HG02588 (cell line): ENCODE results near the gene COL17A1.
A peak's percentile ranks its signal among the peaks of the same experiment; 100 is the strongest.

Experiments used
- ATAC-seq: cut with Tn5 transposase; IDR thresholded peaks from one replicate; pipeline ENCODE4 v1.9.1; 2021; ENCODE audit warnings: mild to moderate bottlenecking, moderate library complexity; ENCODE audit not compliant: unreplicated experiment

Gene COL17A1

GRCh38 chr10:104085801-104086400 lies at the start of gene COL17A1:
Gene COL17A1, minus strand, starts transcription at chr10:104085880. Its CDS starts 5,207 bp downstream, at chr10:104080673.
- no peak for ATAC-seq

- ATAC-seq: no peak
These were observed 44.4 kb upstream of the COL17A1 start for GRCh38 chr10:104130041-104130440.

- ATAC-seq: no peak
These were observed 42.5 kb upstream of the COL17A1 start for GRCh38 chr10:104128214-104128613.

GRCh38 chr10:104127411-104127810 lies 41.7 kb upstream of the COL17A1 start:
- no peak for ATAC-seq

GRCh38 chr10:104123397-104123796 lies 37.7 kb upstream of the COL17A1 start:
- no peak for ATAC-seq

- no peak for ATAC-seq
These were observed 36.8 kb upstream of the COL17A1 start for GRCh38 chr10:104122225-104123107.

GRCh38 chr10:104121485-104122224 lies 36.0 kb upstream of the COL17A1 start, which contains the start of gene SFR1:
Gene SFR1, plus strand, starts transcription at chr10:104122171. Its CDS starts 13 bp downstream, at chr10:104122184.
- ATAC-seq: peak; percentile 88

GRCh38 chr10:104120903-104121484 lies 35.3 kb upstream of the COL17A1 start:
- peak; percentile 41 for ATAC-seq

GRCh38 chr10:104120512-104120902 lies 34.8 kb upstream of the COL17A1 start:
- ATAC-seq: no peak

GRCh38 chr10:104119996-104120395 lies 34.3 kb upstream of the COL17A1 start:
- no peak for ATAC-seq

GRCh38 chr10:104117839-104118323 lies 32.2 kb upstream of the COL17A1 start:
- no peak for ATAC-seq

GRCh38 chr10:104113376-104113956 lies 27.8 kb upstream of the COL17A1 start:
- ATAC-seq: no peak

- ATAC-seq: peak; percentile 72
These were observed 24.4 kb upstream of the COL17A1 start for GRCh38 chr10:104109908-104110662.

GRCh38 chr10:104104926-104105325 lies 19.2 kb upstream of the COL17A1 start:
- no peak for ATAC-seq

GRCh38 chr10:104104418-104104817 lies 18.7 kb upstream of the COL17A1 start:
- no peak for ATAC-seq

GRCh38 chr10:104103956-104104355 lies 18.3 kb upstream of the COL17A1 start:
- no peak for ATAC-seq

- no peak for ATAC-seq
These were observed 16.2 kb upstream of the COL17A1 start for GRCh38 chr10:104101902-104102301.

GRCh38 chr10:104100795-104101194 lies 15.1 kb upstream of the COL17A1 start:
- no peak for ATAC-seq

GRCh38 chr10:104099941-104100340 lies 14.3 kb upstream of the COL17A1 start:
- ATAC-seq: no peak

GRCh38 chr10:104099269-104099668 lies 13.6 kb upstream of the COL17A1 start:
- no peak for ATAC-seq
